SK-MEL-5 (cell line): ENCODE data around the gene TBC1D22B. TPM values are rescaled to one million over a fixed set of nuclear protein-coding genes. Genes with fewer than 3 reads are reported as not detected.
"Not testable (repeated sequence)": the region's sequence is repeated elsewhere in the genome, so short reads cannot be mapped to it uniquely, and the experiment has no call there.

ENCODE experiments used
- DNase-seq: peaks from one replicate; pipeline ENCODE4 v3.0.0-alpha.2; 2016; ENCODE audit warnings: low read depth, low spot score
- in situ Hi-C: cut with HindIII; loops from 2 replicates; pipeline ENCODE4 v1.10.0; 2016; ENCODE audit warnings: low sequenced_read_pairs, high pct_unique_total_duplicates, low pct_unique_long_range_greater_than_20kb
- total RNA-seq: library from RNA; depleted of rRNA; stranded (reverse); fragments of >200 nt; shearing (Covaris generic); gene quantifications from 2 replicates; pipeline ENCODE4 v1.2.3, GENCODE V29; 2014

The TBC1D22B gene
- total RNA-seq, 1 experiment from 2014 or later, result 6.5 TPM

DNA sequence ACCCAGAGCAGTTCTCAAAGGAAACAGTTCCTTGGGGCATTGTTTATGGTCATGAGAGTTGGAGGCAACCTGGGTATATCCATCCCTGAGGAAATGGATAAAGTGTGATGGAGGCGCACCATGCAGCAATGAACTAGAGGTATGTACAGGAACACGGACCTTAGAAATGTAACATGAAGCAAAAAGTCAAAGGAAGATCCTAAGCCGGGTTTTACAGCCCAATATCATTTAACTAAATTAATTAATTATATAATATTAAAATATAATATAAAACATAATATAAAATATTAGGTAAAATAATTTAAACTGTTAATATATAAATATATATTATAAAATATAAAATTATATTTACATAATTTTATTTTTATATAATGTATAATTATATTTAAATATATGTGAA, 52.1 kb downstream of the TBC1D22B start:
- in situ Hi-C loops, result no loop called here
- no peak for DNase-seq

- in situ Hi-C loops, result no loop called here
- DNase-seq, result no peak
Measured at GRCh38 chr6:37310966-37311365, 53.4 kb downstream of the TBC1D22B start.

GRCh38 chr6:37311741-37312473, 54.3 kb downstream of the TBC1D22B start:
- in situ Hi-C loops, result no loop called here
- peak; percentile 95 for DNase-seq

- in situ Hi-C loops, result no loop called here
- DNase-seq, result no peak
Measured at GRCh38 chr6:37313723-37314486, 56.3 kb downstream of the TBC1D22B start.

DNA sequence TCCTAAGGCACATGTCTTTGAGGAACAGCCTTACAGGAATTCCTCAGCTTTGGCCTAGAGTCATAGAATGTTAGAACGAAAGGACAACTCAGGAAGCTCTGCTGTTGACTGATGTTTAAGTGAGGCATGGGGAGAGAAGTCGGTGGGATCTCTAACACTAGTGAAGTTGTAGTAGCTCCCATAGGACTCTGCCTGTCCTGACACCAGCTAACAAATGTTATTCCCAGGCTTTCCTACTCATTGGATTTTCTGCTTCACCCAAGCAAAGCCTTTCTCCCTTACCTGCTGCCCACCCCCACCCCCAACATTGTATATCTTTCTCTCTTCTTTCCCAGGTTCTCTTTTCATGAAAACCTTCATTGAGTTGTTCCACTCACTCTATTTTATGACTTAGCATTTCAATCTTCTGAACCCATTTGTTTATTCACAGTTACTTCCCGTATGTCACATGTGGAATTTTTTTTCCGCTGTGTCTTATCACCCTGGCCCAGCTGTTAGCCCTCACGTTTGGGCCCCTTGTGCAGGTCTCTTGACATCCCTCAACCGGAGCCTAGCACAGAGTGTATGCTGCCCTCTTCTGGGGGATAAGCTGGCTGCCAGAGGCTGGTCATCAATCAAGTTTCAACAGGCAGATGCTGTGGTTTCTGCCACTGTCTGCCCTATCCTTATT, 57.0 kb downstream of the TBC1D22B start:
- in situ Hi-C loops, result no loop called here
- DNase-seq, result peak; percentile 81

- DNase-seq, result no peak
- in situ Hi-C loops, result no loop called here
Measured at GRCh38 chr6:37315157-37315515, 57.6 kb downstream of the TBC1D22B start.

GRCh38 chr6:37316071-37316470, 58.5 kb downstream of the TBC1D22B start:
- DNase-seq, result no peak
- in situ Hi-C loops, result no loop called here

DNA sequence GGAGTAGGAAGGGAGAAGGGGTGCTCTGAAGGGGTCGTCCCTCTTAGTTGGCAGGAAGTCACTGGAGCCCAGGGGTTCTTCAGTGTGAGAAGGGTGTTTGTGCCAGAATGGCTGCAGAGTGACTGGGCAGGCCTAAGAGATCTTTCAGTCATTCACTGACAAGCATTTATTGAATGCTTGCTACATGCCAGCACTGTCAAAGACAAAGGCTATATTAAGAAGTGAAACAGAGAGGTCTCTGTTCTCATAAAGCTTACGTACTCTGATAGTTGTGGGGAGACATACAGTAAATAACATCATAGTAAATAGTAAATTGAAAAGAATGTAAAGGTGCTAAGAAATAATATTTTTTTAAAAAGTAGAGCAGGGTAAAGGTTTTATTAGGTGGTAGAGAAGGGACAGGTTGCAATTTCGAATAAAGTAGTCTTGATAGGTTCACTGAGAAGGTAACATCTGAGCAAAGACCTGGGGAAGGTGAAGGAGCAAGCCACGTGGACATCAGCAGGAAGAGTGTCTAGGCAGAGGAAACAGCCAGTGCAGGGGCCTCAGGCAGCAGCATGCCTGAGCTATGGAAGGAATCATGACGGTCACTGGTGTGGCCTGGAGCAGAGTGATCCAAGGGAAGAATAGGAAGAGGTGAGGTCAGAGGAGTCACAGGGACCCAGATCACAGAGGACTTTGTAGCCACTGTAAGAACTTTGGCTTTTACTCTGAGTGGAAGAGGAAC, 59.9 kb downstream of the TBC1D22B start:
- peak; percentile 92 for DNase-seq
- in situ Hi-C loops, result no loop called here

DNA sequence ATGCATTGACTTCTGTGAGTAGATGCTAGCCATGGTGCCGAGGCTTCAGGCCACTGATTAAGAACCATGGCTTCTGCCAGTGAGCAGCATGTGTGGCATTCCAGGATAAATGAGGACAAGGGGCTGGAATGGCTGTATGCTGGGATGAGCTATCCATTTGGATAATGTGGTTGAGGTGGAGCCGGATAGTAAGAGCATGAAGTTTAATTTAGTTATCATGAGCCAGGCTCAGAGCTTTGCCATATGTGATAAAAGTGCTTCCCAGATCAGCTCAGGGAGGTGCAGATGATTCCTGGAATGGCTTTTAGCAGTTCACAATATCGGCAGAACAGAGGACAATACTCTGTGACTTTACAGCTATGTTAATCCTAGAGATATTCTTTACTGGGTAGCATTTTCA, 61.6 kb downstream of the TBC1D22B start:
- in situ Hi-C loops, result no loop called here
- DNase-seq, result no peak

GRCh38 chr6:37319856-37320480, 62.4 kb downstream of the TBC1D22B start:
- DNase-seq, result peak; percentile 35
- in situ Hi-C loops, result no loop called here

GRCh38 chr6:37320646-37321045, 63.1 kb downstream of the TBC1D22B start:
- in situ Hi-C loops, result no loop called here
- DNase-seq, result peak; percentile 26

DNA sequence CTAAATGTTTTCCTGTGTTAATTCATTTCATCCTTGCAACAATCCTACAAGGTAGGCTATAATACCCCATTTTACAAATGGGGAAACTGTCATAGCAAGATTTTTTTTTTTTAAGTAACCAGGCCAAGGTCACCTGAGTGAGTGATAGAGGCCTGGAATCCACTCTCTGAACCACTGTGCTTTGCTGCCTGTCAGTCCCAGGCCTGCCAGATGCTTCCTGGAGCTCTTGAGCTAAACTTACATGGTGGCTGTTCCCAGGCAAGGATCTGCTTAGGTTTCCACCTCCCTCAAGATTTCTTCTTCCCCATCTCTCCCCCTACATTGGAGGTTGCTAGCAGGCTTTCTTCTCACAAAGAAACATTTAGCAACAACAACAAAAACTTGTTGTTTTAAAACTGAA, 63.5 kb downstream of the TBC1D22B start:
- peak; percentile 26 for DNase-seq
- in situ Hi-C loops, result no loop called here

GRCh38 chr6:37321516-37322415, 64.2 kb downstream of the TBC1D22B start:
- in situ Hi-C loops, result no loop called here
- DNase-seq, result no peak

GRCh38 chr6:37323580-37323979, 66.0 kb downstream of the TBC1D22B start:
- DNase-seq, result no peak

GRCh38 chr6:37324131-37325033, 66.8 kb downstream of the TBC1D22B start:
- in situ Hi-C loops, result no loop called here
- DNase-seq, result no peak

More at GRCh38 chr6:37323580-37323979, 66.0 kb downstream of the TBC1D22B start:
- in situ Hi-C loops, result no loop called here

GRCh38 chr6:37330345-37330744, 72.8 kb downstream of the TBC1D22B start:
- DNase-seq, in situ Hi-C loops: not testable (repeated sequence)
